Measurements from ENCODE around the gene SLCO2B1. TPM values are rescaled to one million over a fixed set of nuclear protein-coding genes. Genes with fewer than 3 reads are reported as not detected.

SLCO2B1 gene
- total RNA-seq, 1 donor from 2014 or later = 0.54 TPM

GRCh38 chr11:75219869-75220268 is 69.0 kb downstream of the SLCO2B1 start:
- H3K4me1 Mint-ChIP-seq (ENCODE audit: unreplicated experiment) = no peaks in the 10 kb centered on the region
- TF ChIP-seq CTCF (IDR thresholded peaks at IDR 0.05) = no peak
- peaks cover 15% of the 10 kb centered on the region for H3K27me3 Mint-ChIP-seq (ENCODE audit: unreplicated experiment)
- H3K9me3 Mint-ChIP-seq (ENCODE audit: unreplicated experiment) = no peaks in the 10 kb centered on the region
- H3K4me3 Mint-ChIP-seq (ENCODE audit: unreplicated experiment) = no peak overlapping the region
- no peak overlapping the region for H3K27ac Mint-ChIP-seq (ENCODE audit: unreplicated experiment)
- no peak for DNase-seq (ENCODE audit: extremely low spot score, unreplicated experiment)
- no peaks in the 10 kb centered on the region for H3K36me3 Mint-ChIP-seq (ENCODE audit: unreplicated experiment)

DNA sequence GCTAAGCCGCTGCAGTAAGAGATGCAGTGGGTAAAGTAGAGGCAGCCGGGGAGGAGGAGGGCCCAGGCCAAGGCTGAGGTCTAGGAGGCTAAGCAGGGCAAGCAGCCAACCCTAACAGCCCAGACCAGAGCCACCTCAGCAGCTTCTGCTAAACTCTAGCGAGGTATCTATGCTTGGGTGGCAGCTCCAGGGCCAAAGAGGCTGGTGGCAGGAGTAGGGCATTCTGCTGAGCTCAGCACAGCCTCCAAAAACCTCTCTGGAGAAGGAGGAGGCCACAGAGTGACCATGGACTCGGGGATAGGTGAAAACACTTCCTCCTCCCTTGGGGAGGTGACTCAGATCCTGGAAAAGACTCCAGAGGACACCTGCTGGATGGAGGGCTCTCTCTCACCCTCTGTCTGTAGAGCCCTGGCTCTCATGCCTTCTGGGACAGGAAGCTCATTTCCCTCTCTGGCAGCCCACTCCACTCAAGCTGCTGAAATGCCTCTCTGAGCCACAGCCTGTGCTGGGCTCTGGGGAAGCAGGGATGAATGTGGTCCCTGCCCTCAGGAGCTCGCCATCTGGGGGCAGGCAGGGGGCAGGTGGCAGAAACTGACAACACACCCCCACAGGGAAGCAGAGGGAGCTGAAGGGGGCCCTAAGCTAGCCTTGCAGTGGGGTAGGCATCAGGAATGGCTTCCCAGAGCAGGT is 73.2 kb downstream of the SLCO2B1 start:
- DNase-seq (ENCODE audit: extremely low spot score, unreplicated experiment) = no peak
- Mint-ChIP-seq H3K4me3 (ENCODE audit: unreplicated experiment) (no peak overlapping the region), H3K36me3 (ENCODE audit: unreplicated experiment) (no peaks in the 10 kb centered on the region), H3K9me3 (ENCODE audit: unreplicated experiment) (no peaks in the 10 kb centered on the region), H3K27me3 (ENCODE audit: unreplicated experiment) (peaks cover 23% of the 10 kb centered on the region), H3K27ac (ENCODE audit: unreplicated experiment) (no peak overlapping the region), H3K4me1 (ENCODE audit: unreplicated experiment) (no peaks in the 10 kb centered on the region)
- no peak for TF ChIP-seq CTCF (IDR thresholded peaks at IDR 0.05)

- H3K27me3 Mint-ChIP-seq (ENCODE audit: unreplicated experiment) = peaks cover 23% of the 10 kb centered on the region
- H3K9me3 Mint-ChIP-seq (ENCODE audit: unreplicated experiment) = no peaks in the 10 kb centered on the region
- no peak for DNase-seq (ENCODE audit: extremely low spot score, unreplicated experiment)
- H3K4me3 Mint-ChIP-seq (ENCODE audit: unreplicated experiment) = no peak overlapping the region
- no peaks in the 10 kb centered on the region for H3K4me1 Mint-ChIP-seq (ENCODE audit: unreplicated experiment)
- H3K36me3 Mint-ChIP-seq (ENCODE audit: unreplicated experiment) = no peaks in the 10 kb centered on the region
- no peak overlapping the region for H3K27ac Mint-ChIP-seq (ENCODE audit: unreplicated experiment)
- no peak for TF ChIP-seq CTCF (IDR thresholded peaks at IDR 0.05)
Observed at GRCh38 chr11:75225794-75226193, 74.9 kb downstream of the SLCO2B1 start.

DNA sequence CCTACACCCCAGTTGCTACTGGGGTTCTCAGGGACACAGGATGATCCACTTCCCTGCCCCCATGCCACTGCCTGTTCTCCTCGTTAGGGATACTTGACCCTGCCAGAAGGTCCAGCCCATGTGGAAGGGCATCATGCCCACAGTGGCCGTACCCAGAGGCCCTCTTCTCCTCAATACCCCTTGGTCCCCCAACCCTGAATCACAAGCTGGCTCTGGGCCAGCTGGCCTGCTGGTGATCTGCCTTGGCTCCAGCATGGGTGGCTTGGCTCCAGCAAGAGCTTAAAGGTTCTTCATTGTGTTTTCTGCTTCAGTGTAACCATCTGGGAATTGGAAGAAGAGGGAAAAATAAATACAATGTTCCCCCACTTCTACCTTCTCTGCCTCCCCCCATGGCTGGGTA is 78.6 kb downstream of the SLCO2B1 start:
- peaks cover 21% of the 10 kb centered on the region for H3K27me3 Mint-ChIP-seq (ENCODE audit: unreplicated experiment)
- no peak overlapping the region for H3K27ac Mint-ChIP-seq (ENCODE audit: unreplicated experiment)
- H3K4me1 Mint-ChIP-seq (ENCODE audit: unreplicated experiment) = no peaks in the 10 kb centered on the region
- H3K36me3 Mint-ChIP-seq (ENCODE audit: unreplicated experiment) = no peaks in the 10 kb centered on the region
- DNase-seq (ENCODE audit: extremely low spot score, unreplicated experiment) = no peak
- H3K4me3 Mint-ChIP-seq (ENCODE audit: unreplicated experiment) = no peak overlapping the region
- no peak for TF ChIP-seq CTCF (IDR thresholded peaks at IDR 0.05)
- H3K9me3 Mint-ChIP-seq (ENCODE audit: unreplicated experiment) = no peaks in the 10 kb centered on the region

- Mint-ChIP-seq H3K4me1 (ENCODE audit: unreplicated experiment) (no peaks in the 10 kb centered on the region), H3K9me3 (ENCODE audit: unreplicated experiment) (no peaks in the 10 kb centered on the region), H3K4me3 (ENCODE audit: unreplicated experiment) (no peak overlapping the region), H3K36me3 (ENCODE audit: unreplicated experiment) (no peaks in the 10 kb centered on the region), H3K27ac (ENCODE audit: unreplicated experiment) (no peak overlapping the region), H3K27me3 (ENCODE audit: unreplicated experiment) (peaks cover 11% of the 10 kb centered on the region)
- no peak for TF ChIP-seq CTCF (IDR thresholded peaks at IDR 0.05)
- DNase-seq (ENCODE audit: extremely low spot score, unreplicated experiment) = no peak
Observed at GRCh38 chr11:75230621-75231020, 79.7 kb downstream of the SLCO2B1 start.
